AG10803 (cell line): ENCODE data around the gene MBNL1.
A peak's percentile ranks its signal among the peaks of the same experiment; 100 is the strongest.

ENCODE experiments used
- DNase-seq: peaks from one replicate; pipeline ENCODE4 v3.0.0; 2010; ENCODE audit warnings: low read depth
- H3K4me3 ChIP-seq: 2 replicates; pipeline ENCODE4 v1.5.1; 2011; ENCODE audit warnings: mild to moderate bottlenecking, low read length, control low read depth
- CTCF ChIP-seq: conservative IDR thresholded peaks from 2 replicates; pipeline ENCODE4 v1.5.1; 2011; ENCODE audit warnings: mild to moderate bottlenecking, low read length, control low read depth, inconsistent platforms

The MBNL1 gene

GRCh38 chr3:152405915-152406802 is 137.4 kb downstream of the MBNL1 start:
- TF ChIP-seq CTCF = no peak
- H3K4me3 ChIP-seq = peak overlapping the region; percentile 43
- peak; percentile 97 for DNase-seq

- no peak for DNase-seq
- TF ChIP-seq CTCF = no peak
- no peak overlapping the region for H3K4me3 ChIP-seq
These were observed 144.5 kb downstream of the MBNL1 start for GRCh38 chr3:152413240-152413639.

- DNase-seq = no peak
- no peak for TF ChIP-seq CTCF
- no peak overlapping the region for H3K4me3 ChIP-seq
These were observed 148.3 kb downstream of the MBNL1 start for GRCh38 chr3:152416808-152417580.

GRCh38 chr3:152419748-152420147 is 151.0 kb downstream of the MBNL1 start:
- TF ChIP-seq CTCF = no peak
- H3K4me3 ChIP-seq = no peak overlapping the region
- no peak for DNase-seq

GRCh38 chr3:152421162-152421561 is 152.4 kb downstream of the MBNL1 start:
- no peak for DNase-seq
- no peak for TF ChIP-seq CTCF
- H3K4me3 ChIP-seq = no peak overlapping the region

- TF ChIP-seq CTCF = no peak
- DNase-seq = no peak
- no peak overlapping the region for H3K4me3 ChIP-seq
These were observed 157.7 kb downstream of the MBNL1 start for GRCh38 chr3:152426393-152426792.
